ENCODE data around the gene SNIP1.
A peak's percentile ranks its signal among the peaks of the same experiment; 100 is the strongest.
"Not testable (repeated sequence)": the region's sequence is repeated elsewhere in the genome, so short reads cannot be mapped to it uniquely, and the experiment has no call there.

Gene SNIP1

GRCh38 chr1:37514350-37515184 is 39.5 kb downstream of the SNIP1 start, which contains the start of gene MEAF6:
TSS of gene MEAF6 (minus strand) at chr1:37514766. CDS start at chr1:37514746, 20 bp downstream.
- DNase-seq (ENCODE audit: low read depth in 2 of 2, low spot score in 1 of 2) = peak; percentile 51 to 65

DNA sequence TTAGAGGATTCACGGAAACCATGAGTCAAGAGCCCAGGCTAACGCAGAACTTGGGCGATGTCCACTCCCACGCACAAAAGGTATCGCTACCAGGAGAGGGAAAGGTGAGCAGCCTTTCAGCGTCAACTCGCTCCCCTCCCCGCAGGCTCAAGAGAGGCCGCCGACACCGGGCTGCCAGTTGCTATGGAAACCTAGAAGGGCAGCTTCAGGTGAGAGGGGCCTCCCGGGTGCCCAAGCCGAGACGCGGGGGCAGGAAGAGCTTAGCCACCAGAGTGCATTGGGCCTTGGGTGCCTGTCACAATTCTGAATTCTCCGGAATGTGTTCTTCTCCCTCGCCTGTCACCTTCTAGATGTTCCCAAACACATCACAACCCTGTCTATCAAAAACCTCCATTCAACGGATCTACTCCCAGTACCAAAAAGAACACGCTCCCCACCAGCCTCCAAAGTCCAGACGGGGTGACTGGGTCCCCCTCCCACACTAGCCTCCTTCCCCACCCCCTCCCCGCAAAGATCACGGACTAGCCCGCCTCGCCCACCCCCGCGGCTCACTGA is 40.2 kb downstream of the SNIP1 start:
- DNase-seq (ENCODE audit: low read depth in 2 of 2, low spot score in 1 of 2) = peak; percentile 32 to 49

DNA sequence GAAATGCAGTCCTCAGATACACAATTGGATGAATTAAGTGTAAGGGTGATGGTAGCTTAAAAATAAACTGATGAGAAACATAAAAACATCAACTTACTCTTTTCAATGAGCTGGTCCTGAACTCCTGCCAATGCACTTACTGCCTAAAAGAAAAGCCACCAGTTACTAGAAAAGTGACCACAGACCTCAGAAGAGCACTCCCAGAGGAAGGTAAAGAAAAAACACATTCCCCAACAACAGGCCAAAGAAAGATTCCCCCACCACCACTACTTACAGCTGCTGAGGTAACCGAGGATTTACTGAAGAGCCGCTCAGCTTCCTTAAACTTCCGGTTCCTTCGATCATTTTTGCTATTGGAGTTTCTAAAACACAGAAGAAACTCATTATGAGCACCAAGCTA is 44.9 kb downstream of the SNIP1 start:
- DNase-seq (ENCODE audit: low read depth in 2 of 2, low spot score in 1 of 2) = no peak

DNA sequence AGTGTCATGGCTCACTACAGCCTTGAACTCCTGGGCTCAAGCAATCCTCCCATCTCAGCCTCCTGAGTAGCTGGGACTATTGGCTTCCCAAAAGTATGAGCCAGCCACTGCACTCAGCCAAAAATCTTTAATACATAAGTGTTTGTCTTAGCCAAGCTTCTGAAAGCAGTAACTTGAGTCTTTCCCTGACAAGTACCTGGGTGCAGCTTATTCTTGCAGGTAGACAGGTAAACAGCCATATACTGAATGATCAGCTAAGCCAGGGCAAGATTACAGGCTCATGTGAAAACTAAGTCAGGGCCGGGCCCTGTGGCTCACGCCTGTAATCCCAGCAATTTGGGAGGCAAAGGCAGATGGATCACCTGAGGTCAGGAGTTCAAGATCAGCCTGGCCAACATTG is 47.4 kb downstream of the SNIP1 start:
- no peak for DNase-seq (ENCODE audit: low read depth in 2 of 2, low spot score in 1 of 2)

DNA sequence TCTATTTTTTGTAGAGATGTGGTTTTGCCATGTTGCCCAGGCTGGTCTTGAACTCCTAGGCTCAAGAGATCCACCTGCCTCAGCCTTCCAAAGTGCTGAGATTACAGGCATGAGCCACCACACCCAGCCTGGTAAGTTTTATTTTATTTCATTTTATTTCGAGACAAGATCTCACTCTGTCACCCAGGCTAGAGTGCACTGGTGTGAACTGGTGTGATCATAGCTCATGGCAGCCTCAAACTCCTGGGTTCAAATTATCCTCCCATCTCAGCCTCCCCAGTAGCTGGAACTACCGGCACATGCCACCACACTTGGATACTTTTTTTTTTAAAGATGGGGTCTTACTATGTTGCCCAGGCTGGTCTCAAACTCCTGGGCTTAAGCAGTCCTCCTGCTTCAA is 51.3 kb downstream of the SNIP1 start:
- DNase-seq (ENCODE audit: low read depth in 2 of 2, low spot score in 1 of 2) = not testable (repeated sequence)

- DNase-seq (ENCODE audit: low read depth in 2 of 2, low spot score in 1 of 2) = no peak
Observed at GRCh38 chr1:37502104-37502503, 52.0 kb downstream of the SNIP1 start.

- DNase-seq (ENCODE audit: low read depth in 2 of 2, low spot score in 1 of 2) = no peak
Observed at GRCh38 chr1:37501661-37502060, 52.4 kb downstream of the SNIP1 start.

GRCh38 chr1:37498872-37499617 is 55.0 kb downstream of the SNIP1 start:
- no peak for DNase-seq (ENCODE audit: low read depth in 2 of 2, low spot score in 1 of 2)

DNA sequence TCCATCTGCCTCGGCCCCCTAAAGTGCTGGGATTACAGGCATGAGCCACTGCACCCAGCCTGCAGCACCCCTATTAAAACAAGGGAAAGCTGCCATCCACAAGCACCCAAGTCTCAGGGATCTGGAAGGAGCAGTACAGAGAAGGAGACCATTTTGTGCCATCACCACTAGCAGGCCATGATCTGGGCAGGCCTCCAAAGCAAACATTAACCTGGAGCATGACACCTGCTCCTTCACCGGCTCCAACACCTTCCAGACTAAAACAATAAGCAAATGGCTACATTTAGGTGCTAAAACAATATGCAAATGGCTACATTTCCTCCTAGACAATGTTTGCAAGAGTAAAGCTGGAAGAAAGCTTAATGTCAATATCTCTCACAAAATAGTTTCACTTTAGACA is 56.3 kb downstream of the SNIP1 start:
- no peak for DNase-seq (ENCODE audit: low read depth in 2 of 2, low spot score in 1 of 2)

DNA sequence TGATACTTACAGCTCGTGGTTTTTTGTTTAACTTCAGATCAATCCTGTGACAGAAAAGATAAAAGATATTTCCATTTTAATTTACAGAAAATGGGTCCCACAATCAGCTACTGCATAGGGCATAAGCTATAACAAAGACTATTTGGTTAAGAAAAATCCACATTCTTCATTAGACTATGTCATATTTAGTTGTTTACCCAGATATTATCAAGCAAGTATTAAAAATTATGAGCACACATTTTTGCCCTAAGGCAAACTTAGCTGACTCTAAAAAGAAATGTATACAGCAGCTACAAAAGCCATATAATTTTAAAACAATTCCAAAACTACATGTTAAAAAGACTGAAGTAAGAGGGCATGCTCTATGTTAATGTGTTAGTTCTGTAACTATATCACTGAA is 58.2 kb downstream of the SNIP1 start:
- no peak for DNase-seq (ENCODE audit: low read depth in 2 of 2, low spot score in 1 of 2)

GRCh38 chr1:37493336-37494098 is 60.6 kb downstream of the SNIP1 start:
- DNase-seq (ENCODE audit: low read depth in 2 of 2, low spot score in 1 of 2) = no peak

GRCh38 chr1:37487619-37487984 is 66.5 kb downstream of the SNIP1 start:
- no peak for DNase-seq (ENCODE audit: low read depth in 2 of 2, low spot score in 1 of 2)

- peak; percentile 53 to 68 for DNase-seq (ENCODE audit: low read depth in 2 of 2, low spot score in 1 of 2)
Observed at GRCh38 chr1:37486680-37487618, 67.1 kb downstream of the SNIP1 start.

- no peak for DNase-seq (ENCODE audit: low read depth in 2 of 2, low spot score in 1 of 2)
Observed at GRCh38 chr1:37485902-37486679, 68.0 kb downstream of the SNIP1 start.
